IPS-20b (cell line): ENCODE measurements around the gene TNFSF13.

ENCODE experiments used
- H3K27ac ChIP-seq: one replicate; pipeline ENCODE4 v1.5.1; 2013; ENCODE audit warnings: low read length
- H3K27me3 ChIP-seq: 2 replicates; pipeline ENCODE4 v1.6.1; 2013; ENCODE audit warnings: mild to moderate bottlenecking, low read length, inconsistent platforms; ENCODE audit not compliant: insufficient read depth
- H3K36me3 ChIP-seq: 2 replicates; pipeline ENCODE4 v1.6.1; 2013; ENCODE audit warnings: low read depth, mild to moderate bottlenecking, inconsistent platforms, low read length, moderate library complexity; ENCODE audit not compliant: insufficient read depth
- H3K4me1 ChIP-seq: 2 replicates; pipeline ENCODE4 v1.6.1; 2013; ENCODE audit warnings: mild to moderate bottlenecking, control low read depth, inconsistent platforms, low read length, moderate library complexity; ENCODE audit not compliant: insufficient read depth
- H3K4me3 ChIP-seq: 2 replicates; pipeline ENCODE4 v1.5.1; 2013; ENCODE audit warnings: mild to moderate bottlenecking, low read length, inconsistent platforms
- H3K9ac ChIP-seq: 2 replicates; pipeline ENCODE4 v1.6.1; 2013; ENCODE audit warnings: low read depth, mild to moderate bottlenecking, inconsistent platforms, low read length, moderate library complexity
- H3K9me3 ChIP-seq: 2 replicates; pipeline ENCODE4 v1.6.1; 2013; ENCODE audit warnings: mild to moderate bottlenecking, low read depth, low read length, inconsistent platforms; ENCODE audit not compliant: insufficient read depth

TNFSF13 gene

DNA sequence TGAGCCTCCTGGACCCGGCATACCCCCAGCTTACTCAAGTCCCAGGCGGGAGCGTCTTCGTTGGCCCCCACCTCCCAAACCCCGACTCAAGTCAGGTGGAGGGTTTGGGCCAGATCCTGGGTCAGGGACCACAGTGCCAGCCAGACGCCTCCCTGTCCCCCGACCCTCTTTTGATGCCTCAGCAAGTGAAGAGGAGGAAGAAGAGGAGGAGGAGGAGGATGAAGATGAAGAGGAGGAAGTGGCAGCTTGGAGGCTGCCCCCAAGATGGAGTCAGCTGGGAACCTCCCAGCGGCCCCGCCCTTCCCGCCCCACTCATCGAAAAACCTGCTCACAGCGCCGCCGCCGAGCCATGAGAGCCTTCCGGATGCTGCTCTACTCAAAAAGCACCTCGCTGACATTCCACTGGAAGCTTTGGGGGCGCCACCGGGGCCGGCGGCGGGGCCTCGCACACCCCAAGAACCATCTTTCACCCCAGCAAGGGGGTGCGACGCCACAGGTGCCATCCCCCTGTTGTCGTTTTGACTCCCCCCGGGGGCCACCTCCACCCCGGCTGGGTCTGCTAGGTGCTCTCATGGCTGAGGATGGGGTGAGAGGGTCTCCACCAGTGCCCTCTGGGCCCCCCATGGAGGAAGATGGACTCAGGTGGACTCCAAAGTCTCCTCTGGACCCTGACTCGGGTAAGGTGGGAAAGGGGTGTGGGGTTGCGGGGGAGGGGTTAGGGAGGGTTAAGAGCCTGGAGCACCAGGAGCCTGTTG, 4.7 kb downstream of the TNFSF13 start:
- H3K4me1 ChIP-seq, result peaks cover 23% of the 10 kb centered on the region
- no peaks in the 10 kb centered on the region for H3K9me3 ChIP-seq
- H3K36me3 ChIP-seq, result peaks cover 43% of the 10 kb centered on the region
- peak overlapping the region; percentile 87; the same call in 1 of the 2 replicates for H3K9ac ChIP-seq
- no peaks in the 10 kb centered on the region for H3K27me3 ChIP-seq
- peak overlapping the region; percentile 94; the same call in 1 of the 2 replicates for H3K4me3 ChIP-seq
- no peak overlapping the region for H3K27ac ChIP-seq

DNA sequence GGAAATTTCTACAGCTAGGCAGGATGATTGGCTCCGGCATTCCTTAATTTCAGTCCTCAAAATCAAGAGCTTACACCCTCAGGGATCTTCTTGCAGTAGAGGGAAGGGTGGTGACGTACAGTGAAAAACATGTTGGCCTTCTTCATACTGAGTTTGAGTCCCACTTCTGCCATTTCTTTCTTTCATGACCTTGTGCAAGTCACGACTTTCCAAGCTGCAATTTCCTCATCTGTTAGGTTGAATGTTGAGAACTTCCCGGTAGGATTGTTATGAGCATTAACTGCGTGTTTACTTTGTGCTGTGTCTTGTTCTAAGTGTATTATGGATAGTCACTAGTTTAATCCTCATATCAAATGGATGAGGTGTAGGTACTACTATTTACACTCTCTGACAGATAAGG, 11.0 kb downstream of the TNFSF13 start:
- Histone ChIP-seq H3K27me3 (no peaks in the 10 kb centered on the region), H3K27ac (no peak overlapping the region), H3K4me3 (no peak overlapping the region), H3K36me3 (peaks cover 78% of the 10 kb centered on the region), H3K9me3 (no peaks in the 10 kb centered on the region), H3K9ac (no peak overlapping the region), H3K4me1 (peaks cover 9% of the 10 kb centered on the region)

DNA sequence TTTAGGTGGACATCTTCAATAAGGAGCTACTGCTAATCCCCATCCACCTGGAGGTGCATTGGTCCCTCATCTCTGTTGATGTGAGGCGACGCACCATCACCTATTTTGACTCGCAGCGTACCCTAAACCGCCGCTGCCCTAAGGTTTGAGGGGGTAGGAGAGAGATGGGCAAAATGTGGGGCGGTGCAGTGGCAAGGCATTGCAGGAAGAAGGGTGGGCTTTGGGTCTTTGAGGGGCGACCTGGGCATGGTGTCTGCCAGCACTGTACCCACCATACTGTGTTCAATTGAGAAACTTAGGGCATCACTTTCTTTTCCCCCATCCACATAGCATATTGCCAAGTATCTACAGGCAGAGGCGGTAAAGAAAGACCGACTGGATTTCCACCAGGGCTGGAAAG, 11.8 kb downstream of the TNFSF13 start:
- Histone ChIP-seq H3K27me3 (no peaks in the 10 kb centered on the region), H3K27ac (no peak overlapping the region), H3K9ac (no peak overlapping the region), H3K4me3 (no peak overlapping the region), H3K36me3 (peaks cover 78% of the 10 kb centered on the region), H3K4me1 (peaks cover 16% of the 10 kb centered on the region), H3K9me3 (no peaks in the 10 kb centered on the region)

DNA sequence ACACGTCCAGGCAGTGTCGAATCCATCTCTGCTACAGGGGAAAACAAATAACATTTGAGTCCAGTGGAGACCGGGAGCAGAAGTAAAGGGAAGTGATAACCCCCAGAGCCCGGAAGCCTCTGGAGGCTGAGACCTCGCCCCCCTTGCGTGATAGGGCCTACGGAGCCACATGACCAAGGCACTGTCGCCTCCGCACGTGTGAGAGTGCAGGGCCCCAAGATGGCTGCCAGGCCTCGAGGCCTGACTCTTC, 13.7 kb downstream of the TNFSF13 start:
- peak overlapping the region; percentile 35 for H3K27ac ChIP-seq
- peak overlapping the region; percentile 84; the same call in 1 of the 2 replicates for H3K9ac ChIP-seq
- H3K4me1 ChIP-seq, result peaks cover 18% of the 10 kb centered on the region
- H3K27me3 ChIP-seq, result no peaks in the 10 kb centered on the region
- H3K9me3 ChIP-seq, result no peaks in the 10 kb centered on the region
- peak overlapping the region; percentile 76 for H3K4me3 ChIP-seq
- peaks cover 79% of the 10 kb centered on the region for H3K36me3 ChIP-seq

DNA sequence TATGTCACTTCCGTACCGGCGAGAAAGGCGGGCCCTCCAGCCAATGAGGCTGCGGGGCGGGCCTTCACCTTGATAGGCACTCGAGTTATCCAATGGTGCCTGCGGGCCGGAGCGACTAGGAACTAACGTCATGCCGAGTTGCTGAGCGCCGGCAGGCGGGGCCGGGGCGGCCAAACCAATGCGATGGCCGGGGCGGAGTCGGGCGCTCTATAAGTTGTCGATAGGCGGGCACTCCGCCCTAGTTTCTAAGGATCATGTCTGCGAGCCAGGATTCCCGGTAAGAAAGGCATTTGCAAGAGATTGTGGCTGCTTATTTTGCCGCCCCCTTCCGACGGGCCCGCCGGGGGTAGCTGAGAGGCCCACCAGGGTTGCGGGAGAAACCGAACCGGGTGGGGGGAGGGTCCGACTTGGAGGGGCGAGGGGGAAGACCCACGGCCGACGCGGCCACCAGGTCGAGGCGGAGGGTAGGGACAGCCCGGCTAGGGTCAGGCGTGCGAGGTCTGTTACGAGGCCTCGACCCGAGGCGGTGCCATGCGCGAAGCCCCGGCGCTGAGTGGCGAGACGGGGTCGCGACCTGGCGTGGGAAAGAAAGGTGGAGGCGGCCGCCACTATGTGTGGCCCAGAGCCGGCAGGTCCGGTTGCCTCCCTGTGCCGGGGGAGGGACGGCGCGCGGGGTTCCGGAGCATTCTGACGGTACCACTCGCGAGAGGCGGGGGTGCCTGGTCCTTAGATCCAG, 14.2 kb downstream of the TNFSF13 start:
- peaks cover 79% of the 10 kb centered on the region for H3K36me3 ChIP-seq

DNA sequence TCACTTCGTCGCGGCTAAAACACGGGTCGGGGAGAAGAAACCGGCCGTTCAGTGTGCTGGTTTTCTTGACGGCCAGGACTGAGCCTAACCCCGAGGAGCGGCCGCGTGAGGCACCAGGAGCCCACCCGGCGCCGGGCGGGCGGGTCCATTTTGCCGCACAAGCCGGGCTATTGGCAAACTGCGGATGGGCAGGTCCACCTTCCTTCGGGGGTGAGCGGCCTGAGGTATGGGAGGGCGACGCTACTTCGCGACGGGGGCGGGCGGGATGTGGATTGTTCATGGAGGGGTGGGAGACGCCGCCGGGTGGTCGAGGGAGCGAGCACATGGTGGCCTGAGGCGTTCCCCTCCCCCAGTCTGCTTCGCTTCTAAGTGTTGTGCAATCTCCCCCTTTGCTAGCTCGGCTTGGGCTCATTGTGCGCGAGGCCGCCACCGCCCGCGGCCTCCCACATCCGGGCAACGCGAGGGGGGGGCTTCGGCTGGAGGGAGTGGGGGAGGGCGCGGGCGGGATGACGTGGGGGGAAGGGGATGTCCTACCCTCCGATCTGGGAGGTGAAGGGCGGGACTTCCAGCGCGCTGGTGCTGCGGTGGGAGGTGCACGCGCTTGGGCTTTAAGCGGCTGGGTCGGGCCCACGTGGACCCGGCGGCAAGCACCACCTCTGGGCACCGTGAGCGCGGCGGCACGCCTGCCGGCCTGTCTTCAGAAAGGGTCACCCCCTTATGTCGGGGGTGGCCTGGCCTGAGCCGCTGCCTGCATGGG, 15.0 kb downstream of the TNFSF13 start:
- Histone ChIP-seq H3K9me3 (no peaks in the 10 kb centered on the region), H3K36me3 (peaks cover 84% of the 10 kb centered on the region), H3K27ac (peak overlapping the region; percentile 76), H3K4me3 (peak overlapping the region; percentile 98), H3K27me3 (no peaks in the 10 kb centered on the region), H3K4me1 (peaks cover 18% of the 10 kb centered on the region), H3K9ac (peak overlapping the region; percentile 99)

More for the DNA sequence above, 14.2 kb downstream of the TNFSF13 start:
- no peaks in the 10 kb centered on the region for H3K27me3 ChIP-seq
- no peaks in the 10 kb centered on the region for H3K9me3 ChIP-seq
- peak overlapping the region; percentile 76 for H3K27ac ChIP-seq
- peak overlapping the region; percentile 99 for H3K9ac ChIP-seq
- H3K4me1 ChIP-seq, result peaks cover 18% of the 10 kb centered on the region
- peak overlapping the region; percentile 98 for H3K4me3 ChIP-seq

DNA sequence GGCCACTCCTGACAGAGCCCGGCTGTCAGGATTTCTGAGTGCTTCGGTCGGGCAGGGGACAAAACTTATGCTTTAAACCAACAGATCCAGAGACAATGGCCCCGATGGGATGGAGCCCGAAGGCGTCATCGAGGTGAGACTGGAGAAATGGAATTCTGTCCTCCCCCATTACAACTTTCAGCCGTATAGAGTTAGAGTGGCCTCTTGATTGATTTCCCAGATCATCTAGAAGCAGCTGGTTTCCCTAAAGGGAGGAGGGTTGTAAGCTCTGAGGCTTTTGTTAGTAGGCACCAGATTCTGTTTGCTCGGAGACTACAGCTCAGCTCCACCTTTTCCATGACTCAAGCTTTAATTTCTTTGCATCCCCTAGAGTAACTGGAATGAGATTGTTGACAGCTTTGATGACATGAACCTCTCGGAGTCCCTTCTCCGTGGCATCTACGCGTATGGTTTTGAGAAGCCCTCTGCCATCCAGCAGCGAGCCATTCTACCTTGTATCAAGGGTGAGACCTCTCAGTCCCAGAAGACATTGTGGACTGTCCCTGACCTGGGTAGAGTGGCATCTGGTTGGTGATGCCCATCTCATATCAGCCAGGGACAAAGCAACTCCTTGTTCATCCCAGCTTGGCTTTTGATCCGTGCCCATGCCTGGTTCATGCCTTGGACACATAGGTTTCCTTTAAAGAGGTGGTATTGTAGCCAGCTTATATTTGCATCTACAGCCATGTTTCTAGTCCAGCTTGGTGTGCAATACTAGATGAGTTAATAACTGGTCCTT, 15.8 kb downstream of the TNFSF13 start:
- peaks cover 84% of the 10 kb centered on the region for H3K36me3 ChIP-seq
- H3K4me3 ChIP-seq, result peak overlapping the region; percentile 98
- H3K27me3 ChIP-seq, result no peaks in the 10 kb centered on the region
- peak overlapping the region; percentile 76 for H3K27ac ChIP-seq
- no peaks in the 10 kb centered on the region for H3K9me3 ChIP-seq
- peaks cover 18% of the 10 kb centered on the region for H3K4me1 ChIP-seq
- peak overlapping the region; percentile 99 for H3K9ac ChIP-seq

DNA sequence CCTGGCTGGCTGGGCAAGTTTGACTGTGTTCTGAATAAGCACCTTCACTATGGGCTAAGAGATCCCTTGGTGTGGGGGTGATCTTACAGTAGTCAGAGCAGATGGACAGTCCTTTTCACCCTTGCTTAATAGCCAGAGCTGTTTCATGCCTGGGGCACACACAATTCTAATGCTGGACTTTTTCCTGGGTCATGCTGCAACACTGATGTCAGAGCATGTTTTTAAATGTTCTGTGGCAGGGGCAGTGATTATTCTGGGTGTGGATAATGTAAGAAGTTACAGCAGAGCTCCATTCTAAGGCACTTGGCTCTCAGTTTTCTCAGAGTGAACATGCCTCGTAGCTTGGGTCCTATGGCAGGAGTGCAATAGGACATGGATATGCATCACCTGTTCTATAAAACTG, 16.9 kb downstream of the TNFSF13 start:
- Histone ChIP-seq H3K36me3 (peaks cover 78% of the 10 kb centered on the region), H3K9ac (peak overlapping the region; percentile 99; the same call in 1 of the 2 replicates), H3K27ac (no peak overlapping the region), H3K4me1 (peaks cover 18% of the 10 kb centered on the region), H3K9me3 (no peaks in the 10 kb centered on the region), H3K4me3 (peak overlapping the region; percentile 98), H3K27me3 (no peaks in the 10 kb centered on the region)

DNA sequence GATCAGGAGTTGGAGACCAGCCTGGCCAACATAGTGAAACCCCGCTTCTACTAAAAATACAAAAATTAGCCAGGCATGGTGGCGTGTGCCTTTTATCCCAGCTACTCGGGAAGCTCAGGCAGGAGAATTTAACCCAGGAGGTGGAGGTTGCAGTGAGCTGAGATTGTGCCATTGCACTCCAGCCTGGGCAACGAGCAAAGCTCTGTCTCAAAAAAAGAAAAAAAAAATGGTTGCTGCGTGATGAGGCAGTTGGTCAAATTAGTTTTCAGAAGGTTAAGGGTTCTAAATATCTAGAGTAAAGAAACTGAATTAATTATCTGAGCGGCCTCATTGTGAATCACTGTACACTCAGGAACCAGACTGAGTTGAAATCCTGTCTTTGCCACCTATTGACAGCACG, 17.4 kb downstream of the TNFSF13 start:
- Histone ChIP-seq H3K4me3 (no peak overlapping the region), H3K4me1 (peaks cover 18% of the 10 kb centered on the region), H3K27ac (no peak overlapping the region), H3K27me3 (no peaks in the 10 kb centered on the region), H3K9me3 (no peaks in the 10 kb centered on the region), H3K36me3 (peaks cover 73% of the 10 kb centered on the region), H3K9ac (0 out of 2 replicates have a peak overlapping the region, but pooled peaks have one; percentile 99)

DNA sequence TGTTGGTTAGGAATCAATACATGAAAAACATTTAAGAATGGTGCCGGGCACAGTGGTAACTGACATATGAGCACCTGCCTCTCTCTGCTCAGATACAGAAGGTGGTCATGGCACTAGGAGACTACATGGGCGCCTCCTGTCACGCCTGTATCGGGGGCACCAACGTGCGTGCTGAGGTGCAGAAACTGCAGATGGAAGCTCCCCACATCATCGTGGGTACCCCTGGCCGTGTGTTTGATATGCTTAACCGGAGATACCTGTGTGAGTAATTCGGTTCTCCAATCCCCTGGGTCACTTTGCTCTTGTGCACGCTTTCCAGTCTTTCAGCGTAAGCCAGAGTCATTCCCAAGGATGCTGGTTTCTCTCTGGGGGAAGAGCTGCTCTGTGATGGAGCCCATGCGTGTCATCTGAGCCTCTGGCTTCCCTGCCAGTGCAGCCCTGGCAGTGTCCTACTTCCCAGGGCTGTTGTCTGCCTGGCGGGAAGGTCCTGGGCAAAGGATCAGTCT, 17.9 kb downstream of the TNFSF13 start:
- Histone ChIP-seq H3K36me3 (peaks cover 68% of the 10 kb centered on the region), H3K9ac (no peak overlapping the region), H3K4me1 (peaks cover 13% of the 10 kb centered on the region), H3K9me3 (no peaks in the 10 kb centered on the region), H3K27me3 (no peaks in the 10 kb centered on the region), H3K4me3 (no peak overlapping the region), H3K27ac (no peak overlapping the region)
